ENCODE measurements around the gene PIM2.
"Not testable (repeated sequence)": the region's sequence is repeated elsewhere in the genome, so short reads cannot be mapped to it uniquely, and the experiment has no call there.

The PIM2 gene

GRCh38 chrX:48892896-48893295 lies 25.9 kb downstream of the PIM2 start:
- 0 out of 2 replicates have a peak, but pooled peaks cover 3% of the 10 kb centered on the region for H3K4me1 ChIP-seq (ENCODE audit: control insufficient read depth, insufficient read depth, low read length)
- H3K9ac ChIP-seq (ENCODE audit: low read depth, low read length): no peak overlapping the region
- no peak overlapping the region for H3K4me3 ChIP-seq (ENCODE audit: low read depth, low read length)
- peaks cover 15% of the 10 kb centered on the region for H3K36me3 ChIP-seq (ENCODE audit: control insufficient read depth, insufficient read depth, low read length)
- H3K9me3 ChIP-seq (ENCODE audit: control insufficient read depth, insufficient read depth, low read length): peaks cover 21% of the 10 kb centered on the region
- H3K27ac ChIP-seq (ENCODE audit: low read depth, low read length): no peak overlapping the region
- no peaks in the 10 kb centered on the region for H3K27me3 ChIP-seq (ENCODE audit: control insufficient read depth, insufficient read depth, low read length)

- Histone ChIP-seq H3K9ac (ENCODE audit: low read depth, low read length) (no peak overlapping the region), H3K27ac (ENCODE audit: low read depth, low read length) (peak overlapping the region; percentile 6), H3K9me3 (ENCODE audit: control insufficient read depth, insufficient read depth, low read length) (peaks cover 20% of the 10 kb centered on the region), H3K4me1 (ENCODE audit: control insufficient read depth, insufficient read depth, low read length) (0 out of 2 replicates have a peak, but pooled peaks cover 3% of the 10 kb centered on the region), H3K4me3 (ENCODE audit: low read depth, low read length) (peak overlapping the region; percentile 66), H3K27me3 (ENCODE audit: control insufficient read depth, insufficient read depth, low read length) (no peaks in the 10 kb centered on the region), H3K36me3 (ENCODE audit: control insufficient read depth, insufficient read depth, low read length) (peaks cover 15% of the 10 kb centered on the region)
Measured at GRCh38 chrX:48891402-48892288, 27.2 kb downstream of the PIM2 start.

GRCh38 chrX:48890934-48891401 lies 27.9 kb downstream of the PIM2 start:
- Histone ChIP-seq H3K36me3 (ENCODE audit: control insufficient read depth, insufficient read depth, low read length) (peaks cover 15% of the 10 kb centered on the region), H3K9ac (ENCODE audit: low read depth, low read length) (no peak overlapping the region), H3K27me3 (ENCODE audit: control insufficient read depth, insufficient read depth, low read length) (no peaks in the 10 kb centered on the region), H3K9me3 (ENCODE audit: control insufficient read depth, insufficient read depth, low read length) (peaks cover 19% of the 10 kb centered on the region), H3K4me3 (ENCODE audit: low read depth, low read length) (peak overlapping the region; percentile 66), H3K4me1 (ENCODE audit: control insufficient read depth, insufficient read depth, low read length) (no peaks in the 10 kb centered on the region), H3K27ac (ENCODE audit: low read depth, low read length) (peak overlapping the region; percentile 6)

GRCh38 chrX:48890296-48890925 lies 28.4 kb downstream of the PIM2 start:
- Histone ChIP-seq H3K9ac (ENCODE audit: low read depth, low read length) (no peak overlapping the region), H3K27ac (ENCODE audit: low read depth, low read length) (no peak overlapping the region), H3K4me1 (ENCODE audit: control insufficient read depth, insufficient read depth, low read length) (no peaks in the 10 kb centered on the region), H3K27me3 (ENCODE audit: control insufficient read depth, insufficient read depth, low read length) (no peaks in the 10 kb centered on the region), H3K9me3 (ENCODE audit: control insufficient read depth, insufficient read depth, low read length) (peaks cover 18% of the 10 kb centered on the region), H3K4me3 (ENCODE audit: low read depth, low read length) (peak overlapping the region; percentile 66), H3K36me3 (ENCODE audit: control insufficient read depth, insufficient read depth, low read length) (peaks cover 15% of the 10 kb centered on the region)

GRCh38 chrX:48886586-48886985 lies 32.2 kb downstream of the PIM2 start:
- H3K27me3 ChIP-seq (ENCODE audit: control insufficient read depth, insufficient read depth, low read length); H3K9ac ChIP-seq (ENCODE audit: low read depth, low read length); H3K4me3 ChIP-seq (ENCODE audit: low read depth, low read length); H3K4me1 ChIP-seq (ENCODE audit: control insufficient read depth, insufficient read depth, low read length); H3K9me3 ChIP-seq (ENCODE audit: control insufficient read depth, insufficient read depth, low read length); H3K27ac ChIP-seq (ENCODE audit: low read depth, low read length); H3K36me3 ChIP-seq (ENCODE audit: control insufficient read depth, insufficient read depth, low read length): not testable (repeated sequence)

GRCh38 chrX:48883729-48884128 lies 35.1 kb downstream of the PIM2 start:
- Histone ChIP-seq H3K27ac (ENCODE audit: low read depth, low read length) (no peak overlapping the region), H3K4me1 (ENCODE audit: control insufficient read depth, insufficient read depth, low read length) (no peaks in the 10 kb centered on the region), H3K27me3 (ENCODE audit: control insufficient read depth, insufficient read depth, low read length) (no peaks in the 10 kb centered on the region), H3K9ac (ENCODE audit: low read depth, low read length) (no peak overlapping the region), H3K36me3 (ENCODE audit: control insufficient read depth, insufficient read depth, low read length) (no peaks in the 10 kb centered on the region), H3K9me3 (ENCODE audit: control insufficient read depth, insufficient read depth, low read length) (peaks cover 13% of the 10 kb centered on the region; the same call in 1 of the 2 replicates), H3K4me3 (ENCODE audit: low read depth, low read length) (no peak overlapping the region)

GRCh38 chrX:48876944-48877343 lies 41.9 kb downstream of the PIM2 start:
- not testable (repeated sequence) for H3K27ac ChIP-seq (ENCODE audit: low read depth, low read length); H3K4me1 ChIP-seq (ENCODE audit: control insufficient read depth, insufficient read depth, low read length); H3K9ac ChIP-seq (ENCODE audit: low read depth, low read length); H3K36me3 ChIP-seq (ENCODE audit: control insufficient read depth, insufficient read depth, low read length); H3K4me3 ChIP-seq (ENCODE audit: low read depth, low read length); H3K27me3 ChIP-seq (ENCODE audit: control insufficient read depth, insufficient read depth, low read length)
- peaks cover 10% of the 10 kb centered on the region; the same call in 1 of the 2 replicates for H3K9me3 ChIP-seq (ENCODE audit: control insufficient read depth, insufficient read depth, low read length)

- H3K4me3 ChIP-seq (ENCODE audit: low read depth, low read length); H3K4me1 ChIP-seq (ENCODE audit: control insufficient read depth, insufficient read depth, low read length); H3K9ac ChIP-seq (ENCODE audit: low read depth, low read length); H3K36me3 ChIP-seq (ENCODE audit: control insufficient read depth, insufficient read depth, low read length); H3K27ac ChIP-seq (ENCODE audit: low read depth, low read length); H3K27me3 ChIP-seq (ENCODE audit: control insufficient read depth, insufficient read depth, low read length): not testable (repeated sequence)
- H3K9me3 ChIP-seq (ENCODE audit: control insufficient read depth, insufficient read depth, low read length): peaks cover 15% of the 10 kb centered on the region; the same call in 1 of the 2 replicates
Measured at GRCh38 chrX:48872017-48872416, 46.8 kb downstream of the PIM2 start.

GRCh38 chrX:48864210-48864609 lies 54.6 kb downstream of the PIM2 start:
- Histone ChIP-seq H3K9me3 (ENCODE audit: control insufficient read depth, insufficient read depth, low read length) (peaks cover 17% of the 10 kb centered on the region), H3K36me3 (ENCODE audit: control insufficient read depth, insufficient read depth, low read length) (no peaks in the 10 kb centered on the region), H3K4me1 (ENCODE audit: control insufficient read depth, insufficient read depth, low read length) (no peaks in the 10 kb centered on the region), H3K4me3 (ENCODE audit: low read depth, low read length) (no peak overlapping the region), H3K27me3 (ENCODE audit: control insufficient read depth, insufficient read depth, low read length) (no peaks in the 10 kb centered on the region), H3K9ac (ENCODE audit: low read depth, low read length) (no peak overlapping the region), H3K27ac (ENCODE audit: low read depth, low read length) (no peak overlapping the region)

All from HUES48 (cell line).